C4-2B (cell line): Measurements from ENCODE around the gene BCO1.

Source experiments
- CTCF ChIP-seq: fragments of 450-650 bp; conservative IDR thresholded peaks from 2 replicates; pipeline ENCODE4 v1.5.1; 2017; ENCODE audit warnings: mild to moderate bottlenecking
- ZFX ChIP-seq: fragments of 450-650 bp; IDR thresholded peaks from 2 replicates; pipeline ENCODE4 v1.6.1; 2017

GRCh38 chr16:81327011-81327410, 88.5 kb downstream of the BCO1 start:
- TF ChIP-seq CTCF (no peak), ZFX (no peak)
